ENCODE results near the gene TMEM69. TPM values are rescaled to one million over a fixed set of nuclear protein-coding genes. Genes with fewer than 3 reads are reported as not detected.
A peak's percentile ranks its signal among the peaks of the same experiment; 100 is the strongest.

TMEM69 gene, protein sequence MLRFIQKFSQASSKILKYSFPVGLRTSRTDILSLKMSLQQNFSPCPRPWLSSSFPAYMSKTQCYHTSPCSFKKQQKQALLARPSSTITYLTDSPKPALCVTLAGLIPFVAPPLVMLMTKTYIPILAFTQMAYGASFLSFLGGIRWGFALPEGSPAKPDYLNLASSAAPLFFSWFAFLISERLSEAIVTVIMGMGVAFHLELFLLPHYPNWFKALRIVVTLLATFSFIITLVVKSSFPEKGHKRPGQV
- 45.8 and 59.7 TPM in 2 replicates for total RNA-seq (2014; rRNA removed; shearing (Covaris generic))
- polyA plus RNA-seq (2016; fragmentation: Nextera tagmentation; extraction: Ambion mirVana): 38.8 and 62.4 TPM in 2 replicates
- long read RNA-seq, transcript TMEM69-201 (3 exons, 2,439 nt): major isoform, 24 of 31 reads
- long read RNA-seq, partial matches to known transcripts: 2 of 31 reads
- long read RNA-seq, other reads (novel, unspliced or antisense): 5 of 31 reads

DNA sequence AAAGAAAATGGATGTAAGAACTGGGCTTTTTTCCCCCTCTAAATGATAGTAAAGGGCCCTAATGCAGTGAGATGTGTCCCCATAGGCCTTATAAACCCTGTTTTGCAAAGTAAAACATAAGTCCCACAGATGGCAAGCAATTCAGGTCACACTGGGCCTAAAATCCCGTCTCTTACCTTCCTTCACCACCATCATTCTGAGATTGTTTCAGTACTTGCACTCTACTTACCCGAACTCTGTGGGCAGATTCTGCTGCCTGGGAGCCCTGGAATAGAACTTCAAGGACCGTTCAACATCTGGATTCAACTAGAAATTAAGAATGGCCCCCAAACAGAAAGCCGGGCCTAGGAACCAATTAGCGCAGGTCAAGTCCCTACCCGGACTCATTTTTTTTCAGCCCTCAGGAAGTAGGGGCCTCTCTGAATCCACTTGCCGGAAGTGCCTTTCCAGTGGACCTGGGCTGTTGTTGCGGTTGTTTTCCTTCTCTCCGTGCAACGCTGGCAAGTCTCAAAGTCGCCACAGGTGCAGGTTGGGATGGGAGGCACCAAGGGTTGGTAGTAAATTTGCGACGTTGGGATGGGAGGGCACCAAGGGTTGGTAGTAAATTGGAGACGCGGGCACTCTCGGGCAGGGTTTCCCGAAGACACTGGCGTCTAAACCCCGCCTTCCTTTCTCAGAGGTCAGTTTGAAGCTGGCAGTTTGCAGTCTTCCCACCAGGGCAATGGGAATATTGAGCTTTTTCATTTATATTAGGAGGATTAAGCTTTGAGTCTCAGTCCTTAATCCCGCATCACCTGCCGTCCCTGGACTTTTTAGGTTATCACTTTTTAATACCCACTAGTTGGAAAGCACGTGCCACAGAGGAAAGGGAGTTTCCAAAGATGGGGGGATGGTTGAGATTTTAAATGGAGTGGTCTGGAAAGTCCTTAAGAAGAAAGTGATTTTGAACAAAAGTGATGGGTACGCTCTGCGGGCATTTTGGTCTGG lies at the start of gene TMEM69:
TSS of gene TMEM69 (plus strand) at position 428 of the 987 bp plus-strand sequence. CDS start 2,888 bp downstream, outside the sequence.
- Histone ChIP-seq H3K36me3 (ENCODE audit: insufficient read depth) (no peaks in the 10 kb centered on the region), H3K27me3 (ENCODE audit: insufficient read depth) (no peaks in the 10 kb centered on the region), H3K27ac (ENCODE audit: low read depth) (peak within 1 kb of the TSS; percentile 93), H3F3A (replicated peaks; ENCODE audit: low read depth) (no peaks in the 10 kb centered on the region; the same call in 1 of the 2 replicates), H3K4me3 (peak within 1 kb of the TSS; percentile 77), H3K79me2 (replicated peaks; ENCODE audit: insufficient read depth) (peaks cover 64% of the 10 kb centered on the region), H3K4me1 (ENCODE audit: insufficient read depth) (peaks cover 10% of the 10 kb centered on the region), H3K9me2 (ENCODE audit: insufficient read depth) (no peaks in the 10 kb centered on the region), H2AFZ (peak within 1 kb of the TSS; percentile 91), H3K4me2 (peak within 1 kb of the TSS; percentile 82), H4K20me1 (replicated peaks; ENCODE audit: insufficient read depth) (peaks cover 10% of the 10 kb centered on the region; the same call in 1 of the 2 replicates)
- ATAC-seq (peak; percentile 57), DNase-seq (ENCODE audit: low spot score) (peak; percentile 94)
- Mint-ChIP-seq H3K36me3 (ENCODE audit: low read depth) (peaks cover 19% of the 10 kb centered on the region), H3K4me3 (peak within 1 kb of the TSS; percentile 98), H3K27ac (peak within 1 kb of the TSS; percentile 100), H3K4me1 (peaks cover 15% of the 10 kb centered on the region), H3K27me3 (ENCODE audit: insufficient read depth, low read depth, poor library complexity) (peaks cover 17% of the 10 kb centered on the region), H3K9me3 (no peaks in the 10 kb centered on the region; the same call in 2 of the 3 replicates)
- TF ChIP-seq POLR2AphosphoS5 (IDR thresholded peaks at IDR 0.05; ENCODE audit: low read depth) (peak; percentile 92), CREB1 (CRISPR knock-in tag; IDR thresholded peaks at IDR 0.05; ENCODE audit: low read depth) (peak; percentile 61), ZNF114 (CRISPR knock-in tag; IDR thresholded peaks at IDR 0.05) (no peak), STAT1 (IDR thresholded peaks at IDR 0.05; ENCODE audit: unreplicated experiment) (no peak)
- TF ChIP-seq, protein P1, sequence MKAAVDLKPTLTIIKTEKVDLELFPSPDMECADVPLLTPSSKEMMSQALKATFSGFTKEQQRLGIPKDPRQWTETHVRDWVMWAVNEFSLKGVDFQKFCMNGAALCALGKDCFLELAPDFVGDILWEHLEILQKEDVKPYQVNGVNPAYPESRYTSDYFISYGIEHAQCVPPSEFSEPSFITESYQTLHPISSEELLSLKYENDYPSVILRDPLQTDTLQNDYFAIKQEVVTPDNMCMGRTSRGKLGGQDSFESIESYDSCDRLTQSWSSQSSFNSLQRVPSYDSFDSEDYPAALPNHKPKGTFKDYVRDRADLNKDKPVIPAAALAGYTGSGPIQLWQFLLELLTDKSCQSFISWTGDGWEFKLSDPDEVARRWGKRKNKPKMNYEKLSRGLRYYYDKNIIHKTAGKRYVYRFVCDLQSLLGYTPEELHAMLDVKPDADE (IDR thresholded peaks at IDR 0.05): peak; percentile 80
- TF ChIP-seq, protein P2, sequence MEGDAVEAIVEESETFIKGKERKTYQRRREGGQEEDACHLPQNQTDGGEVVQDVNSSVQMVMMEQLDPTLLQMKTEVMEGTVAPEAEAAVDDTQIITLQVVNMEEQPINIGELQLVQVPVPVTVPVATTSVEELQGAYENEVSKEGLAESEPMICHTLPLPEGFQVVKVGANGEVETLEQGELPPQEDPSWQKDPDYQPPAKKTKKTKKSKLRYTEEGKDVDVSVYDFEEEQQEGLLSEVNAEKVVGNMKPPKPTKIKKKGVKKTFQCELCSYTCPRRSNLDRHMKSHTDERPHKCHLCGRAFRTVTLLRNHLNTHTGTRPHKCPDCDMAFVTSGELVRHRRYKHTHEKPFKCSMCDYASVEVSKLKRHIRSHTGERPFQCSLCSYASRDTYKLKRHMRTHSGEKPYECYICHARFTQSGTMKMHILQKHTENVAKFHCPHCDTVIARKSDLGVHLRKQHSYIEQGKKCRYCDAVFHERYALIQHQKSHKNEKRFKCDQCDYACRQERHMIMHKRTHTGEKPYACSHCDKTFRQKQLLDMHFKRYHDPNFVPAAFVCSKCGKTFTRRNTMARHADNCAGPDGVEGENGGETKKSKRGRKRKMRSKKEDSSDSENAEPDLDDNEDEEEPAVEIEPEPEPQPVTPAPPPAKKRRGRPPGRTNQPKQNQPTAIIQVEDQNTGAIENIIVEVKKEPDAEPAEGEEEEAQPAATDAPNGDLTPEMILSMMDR (conservative IDR thresholded peaks at IDR 0.05; ENCODE audit: low read depth in 2 of 2): peak in 1 of 2 experiments; percentile 20; a peak in 1 of 4 replicates
- TF ChIP-seq, protein P3, sequence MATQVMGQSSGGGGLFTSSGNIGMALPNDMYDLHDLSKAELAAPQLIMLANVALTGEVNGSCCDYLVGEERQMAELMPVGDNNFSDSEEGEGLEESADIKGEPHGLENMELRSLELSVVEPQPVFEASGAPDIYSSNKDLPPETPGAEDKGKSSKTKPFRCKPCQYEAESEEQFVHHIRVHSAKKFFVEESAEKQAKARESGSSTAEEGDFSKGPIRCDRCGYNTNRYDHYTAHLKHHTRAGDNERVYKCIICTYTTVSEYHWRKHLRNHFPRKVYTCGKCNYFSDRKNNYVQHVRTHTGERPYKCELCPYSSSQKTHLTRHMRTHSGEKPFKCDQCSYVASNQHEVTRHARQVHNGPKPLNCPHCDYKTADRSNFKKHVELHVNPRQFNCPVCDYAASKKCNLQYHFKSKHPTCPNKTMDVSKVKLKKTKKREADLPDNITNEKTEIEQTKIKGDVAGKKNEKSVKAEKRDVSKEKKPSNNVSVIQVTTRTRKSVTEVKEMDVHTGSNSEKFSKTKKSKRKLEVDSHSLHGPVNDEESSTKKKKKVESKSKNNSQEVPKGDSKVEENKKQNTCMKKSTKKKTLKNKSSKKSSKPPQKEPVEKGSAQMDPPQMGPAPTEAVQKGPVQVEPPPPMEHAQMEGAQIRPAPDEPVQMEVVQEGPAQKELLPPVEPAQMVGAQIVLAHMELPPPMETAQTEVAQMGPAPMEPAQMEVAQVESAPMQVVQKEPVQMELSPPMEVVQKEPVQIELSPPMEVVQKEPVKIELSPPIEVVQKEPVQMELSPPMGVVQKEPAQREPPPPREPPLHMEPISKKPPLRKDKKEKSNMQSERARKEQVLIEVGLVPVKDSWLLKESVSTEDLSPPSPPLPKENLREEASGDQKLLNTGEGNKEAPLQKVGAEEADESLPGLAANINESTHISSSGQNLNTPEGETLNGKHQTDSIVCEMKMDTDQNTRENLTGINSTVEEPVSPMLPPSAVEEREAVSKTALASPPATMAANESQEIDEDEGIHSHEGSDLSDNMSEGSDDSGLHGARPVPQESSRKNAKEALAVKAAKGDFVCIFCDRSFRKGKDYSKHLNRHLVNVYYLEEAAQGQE (IDR thresholded peaks at IDR 0.05; ENCODE audit: unreplicated experiment): no peak
- TF ChIP-seq, protein P4, sequence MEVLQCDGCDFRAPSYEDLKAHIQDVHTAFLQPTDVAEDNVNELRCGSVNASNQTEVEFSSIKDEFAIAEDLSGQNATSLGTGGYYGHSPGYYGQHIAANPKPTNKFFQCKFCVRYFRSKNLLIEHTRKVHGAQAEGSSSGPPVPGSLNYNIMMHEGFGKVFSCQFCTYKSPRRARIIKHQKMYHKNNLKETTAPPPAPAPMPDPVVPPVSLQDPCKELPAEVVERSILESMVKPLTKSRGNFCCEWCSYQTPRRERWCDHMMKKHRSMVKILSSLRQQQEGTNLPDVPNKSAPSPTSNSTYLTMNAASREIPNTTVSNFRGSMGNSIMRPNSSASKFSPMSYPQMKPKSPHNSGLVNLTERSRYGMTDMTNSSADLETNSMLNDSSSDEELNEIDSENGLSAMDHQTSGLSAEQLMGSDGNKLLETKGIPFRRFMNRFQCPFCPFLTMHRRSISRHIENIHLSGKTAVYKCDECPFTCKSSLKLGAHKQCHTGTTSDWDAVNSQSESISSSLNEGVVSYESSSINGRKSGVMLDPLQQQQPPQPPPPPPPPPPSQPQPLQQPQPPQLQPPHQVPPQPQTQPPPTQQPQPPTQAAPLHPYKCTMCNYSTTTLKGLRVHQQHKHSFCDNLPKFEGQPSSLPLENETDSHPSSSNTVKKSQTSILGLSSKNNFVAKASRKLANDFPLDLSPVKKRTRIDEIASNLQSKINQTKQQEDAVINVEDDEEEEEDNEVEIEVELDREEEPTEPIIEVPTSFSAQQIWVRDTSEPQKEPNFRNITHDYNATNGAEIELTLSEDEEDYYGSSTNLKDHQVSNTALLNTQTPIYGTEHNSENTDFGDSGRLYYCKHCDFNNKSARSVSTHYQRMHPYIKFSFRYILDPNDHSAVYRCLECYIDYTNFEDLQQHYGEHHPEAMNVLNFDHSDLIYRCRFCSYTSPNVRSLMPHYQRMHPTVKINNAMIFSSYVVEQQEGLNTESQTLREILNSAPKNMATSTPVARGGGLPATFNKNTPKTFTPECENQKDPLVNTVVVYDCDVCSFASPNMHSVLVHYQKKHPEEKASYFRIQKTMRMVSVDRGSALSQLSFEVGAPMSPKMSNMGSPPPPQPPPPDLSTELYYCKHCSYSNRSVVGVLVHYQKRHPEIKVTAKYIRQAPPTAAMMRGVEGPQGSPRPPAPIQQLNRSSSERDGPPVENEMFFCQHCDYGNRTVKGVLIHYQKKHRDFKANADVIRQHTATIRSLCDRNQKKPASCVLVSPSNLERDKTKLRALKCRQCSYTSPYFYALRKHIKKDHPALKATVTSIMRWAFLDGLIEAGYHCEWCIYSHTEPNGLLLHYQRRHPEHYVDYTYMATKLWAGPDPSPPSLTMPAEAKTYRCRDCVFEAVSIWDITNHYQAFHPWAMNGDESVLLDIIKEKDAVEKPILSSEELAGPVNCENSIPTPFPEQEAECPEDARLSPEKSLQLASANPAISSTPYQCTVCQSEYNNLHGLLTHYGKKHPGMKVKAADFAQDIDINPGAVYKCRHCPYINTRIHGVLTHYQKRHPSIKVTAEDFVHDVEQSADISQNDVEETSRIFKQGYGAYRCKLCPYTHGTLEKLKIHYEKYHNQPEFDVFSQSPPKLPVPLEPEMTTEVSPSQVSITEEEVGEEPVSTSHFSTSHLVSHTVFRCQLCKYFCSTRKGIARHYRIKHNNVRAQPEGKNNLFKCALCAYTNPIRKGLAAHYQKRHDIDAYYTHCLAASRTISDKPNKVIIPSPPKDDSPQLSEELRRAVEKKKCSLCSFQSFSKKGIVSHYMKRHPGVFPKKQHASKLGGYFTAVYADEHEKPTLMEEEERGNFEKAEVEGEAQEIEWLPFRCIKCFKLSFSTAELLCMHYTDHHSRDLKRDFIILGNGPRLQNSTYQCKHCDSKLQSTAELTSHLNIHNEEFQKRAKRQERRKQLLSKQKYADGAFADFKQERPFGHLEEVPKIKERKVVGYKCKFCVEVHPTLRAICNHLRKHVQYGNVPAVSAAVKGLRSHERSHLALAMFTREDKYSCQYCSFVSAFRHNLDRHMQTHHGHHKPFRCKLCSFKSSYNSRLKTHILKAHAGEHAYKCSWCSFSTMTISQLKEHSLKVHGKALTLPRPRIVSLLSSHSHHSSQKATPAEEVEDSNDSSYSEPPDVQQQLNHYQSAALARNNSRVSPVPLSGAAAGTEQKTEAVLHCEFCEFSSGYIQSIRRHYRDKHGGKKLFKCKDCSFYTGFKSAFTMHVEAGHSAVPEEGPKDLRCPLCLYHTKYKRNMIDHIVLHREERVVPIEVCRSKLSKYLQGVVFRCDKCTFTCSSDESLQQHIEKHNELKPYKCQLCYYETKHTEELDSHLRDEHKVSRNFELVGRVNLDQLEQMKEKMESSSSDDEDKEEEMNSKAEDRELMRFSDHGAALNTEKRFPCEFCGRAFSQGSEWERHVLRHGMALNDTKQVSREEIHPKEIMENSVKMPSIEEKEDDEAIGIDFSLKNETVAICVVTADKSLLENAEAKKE (CRISPR knock-in tag; IDR thresholded peaks at IDR 0.05): no peak
